Activated naive CD8-positive, alpha-beta T cell (primary cell): Measurements from ENCODE around the gene C19orf44.
A peak's percentile ranks its signal among the peaks of the same experiment; 100 is the strongest.

ENCODE experiments used
- H3K27ac Mint-ChIP-seq: one replicate; pipeline ENCODE4 v1.8.0; 2021; ENCODE audit warnings: mixed read lengths
- H3K27me3 Mint-ChIP-seq: one replicate; pipeline ENCODE4 v1.8.0; 2021; ENCODE audit warnings: mixed read lengths
- H3K36me3 Mint-ChIP-seq: one replicate; pipeline ENCODE4 v1.8.0; 2021; ENCODE audit warnings: mixed read lengths
- H3K4me1 Mint-ChIP-seq: one replicate; pipeline ENCODE4 v1.8.0; 2021; ENCODE audit warnings: low read depth, mixed read lengths
- H3K4me3 Mint-ChIP-seq: one replicate; pipeline ENCODE4 v1.8.0; 2021; ENCODE audit warnings: mild to moderate bottlenecking, mixed read lengths
- H3K9me3 Mint-ChIP-seq: one replicate; pipeline ENCODE4 v1.8.0; 2021; ENCODE audit warnings: low read depth, mixed read lengths

Gene C19orf44

GRCh38 chr19:16519230-16519687, 23.1 kb downstream of the C19orf44 start:
- no peaks in the 10 kb centered on the region for H3K9me3 Mint-ChIP-seq
- no peaks in the 10 kb centered on the region for H3K4me1 Mint-ChIP-seq
- H3K27me3 Mint-ChIP-seq = no peaks in the 10 kb centered on the region
- no peak overlapping the region for H3K4me3 Mint-ChIP-seq
- H3K36me3 Mint-ChIP-seq = no peaks in the 10 kb centered on the region
- no peak overlapping the region for H3K27ac Mint-ChIP-seq

- Mint-ChIP-seq H3K27ac (no peak overlapping the region), H3K4me3 (no peak overlapping the region), H3K36me3 (no peaks in the 10 kb centered on the region), H3K4me1 (no peaks in the 10 kb centered on the region), H3K27me3 (no peaks in the 10 kb centered on the region), H3K9me3 (no peaks in the 10 kb centered on the region)
Measured at GRCh38 chr19:16520074-16520973, 24.1 kb downstream of the C19orf44 start.

GRCh38 chr19:16520986-16521624, 24.9 kb downstream of the C19orf44 start:
- no peak overlapping the region for H3K4me3 Mint-ChIP-seq
- no peaks in the 10 kb centered on the region for H3K4me1 Mint-ChIP-seq
- H3K27me3 Mint-ChIP-seq = no peaks in the 10 kb centered on the region
- no peaks in the 10 kb centered on the region for H3K36me3 Mint-ChIP-seq
- H3K9me3 Mint-ChIP-seq = no peaks in the 10 kb centered on the region
- H3K27ac Mint-ChIP-seq = no peak overlapping the region

- no peaks in the 10 kb centered on the region for H3K4me1 Mint-ChIP-seq
- no peak overlapping the region for H3K27ac Mint-ChIP-seq
- H3K27me3 Mint-ChIP-seq = no peaks in the 10 kb centered on the region
- no peak overlapping the region for H3K4me3 Mint-ChIP-seq
- no peaks in the 10 kb centered on the region for H3K36me3 Mint-ChIP-seq
- H3K9me3 Mint-ChIP-seq = no peaks in the 10 kb centered on the region
Measured at GRCh38 chr19:16521715-16522289, 25.6 kb downstream of the C19orf44 start.

- H3K4me1 Mint-ChIP-seq = no peaks in the 10 kb centered on the region
- peak overlapping the region; percentile 22 for H3K27ac Mint-ChIP-seq
- no peak overlapping the region for H3K4me3 Mint-ChIP-seq
- no peaks in the 10 kb centered on the region for H3K9me3 Mint-ChIP-seq
- no peaks in the 10 kb centered on the region for H3K36me3 Mint-ChIP-seq
- H3K27me3 Mint-ChIP-seq = no peaks in the 10 kb centered on the region
Measured at GRCh38 chr19:16522559-16523377, 26.6 kb downstream of the C19orf44 start.

GRCh38 chr19:16524991-16525734, 29.0 kb downstream of the C19orf44 start:
- H3K36me3 Mint-ChIP-seq = no peaks in the 10 kb centered on the region
- no peaks in the 10 kb centered on the region for H3K27me3 Mint-ChIP-seq
- no peaks in the 10 kb centered on the region for H3K9me3 Mint-ChIP-seq
- H3K4me1 Mint-ChIP-seq = no peaks in the 10 kb centered on the region
- H3K27ac Mint-ChIP-seq = no peak overlapping the region
- H3K4me3 Mint-ChIP-seq = no peak overlapping the region

- Mint-ChIP-seq H3K9me3 (no peaks in the 10 kb centered on the region), H3K4me1 (no peaks in the 10 kb centered on the region), H3K27me3 (no peaks in the 10 kb centered on the region), H3K36me3 (no peaks in the 10 kb centered on the region), H3K4me3 (no peak overlapping the region), H3K27ac (no peak overlapping the region)
Measured at GRCh38 chr19:16525751-16526481, 29.7 kb downstream of the C19orf44 start.

- H3K36me3 Mint-ChIP-seq = no peaks in the 10 kb centered on the region
- H3K4me3 Mint-ChIP-seq = no peak overlapping the region
- no peak overlapping the region for H3K27ac Mint-ChIP-seq
- no peaks in the 10 kb centered on the region for H3K27me3 Mint-ChIP-seq
- no peaks in the 10 kb centered on the region for H3K4me1 Mint-ChIP-seq
- no peaks in the 10 kb centered on the region for H3K9me3 Mint-ChIP-seq
Measured at GRCh38 chr19:16527334-16527935, 31.2 kb downstream of the C19orf44 start.

- no peaks in the 10 kb centered on the region for H3K9me3 Mint-ChIP-seq
- no peak overlapping the region for H3K27ac Mint-ChIP-seq
- H3K36me3 Mint-ChIP-seq = no peaks in the 10 kb centered on the region
- no peaks in the 10 kb centered on the region for H3K27me3 Mint-ChIP-seq
- H3K4me1 Mint-ChIP-seq = no peaks in the 10 kb centered on the region
- no peak overlapping the region for H3K4me3 Mint-ChIP-seq
Measured at GRCh38 chr19:16527971-16528521, 31.9 kb downstream of the C19orf44 start.

- no peak overlapping the region for H3K4me3 Mint-ChIP-seq
- no peak overlapping the region for H3K27ac Mint-ChIP-seq
- no peaks in the 10 kb centered on the region for H3K36me3 Mint-ChIP-seq
- no peaks in the 10 kb centered on the region for H3K4me1 Mint-ChIP-seq
- no peaks in the 10 kb centered on the region for H3K9me3 Mint-ChIP-seq
- H3K27me3 Mint-ChIP-seq = no peaks in the 10 kb centered on the region
Measured at GRCh38 chr19:16529466-16530144, 33.4 kb downstream of the C19orf44 start.

GRCh38 chr19:16530540-16531379, 34.6 kb downstream of the C19orf44 start:
- Mint-ChIP-seq H3K9me3 (no peaks in the 10 kb centered on the region), H3K27ac (no peak overlapping the region), H3K4me3 (no peak overlapping the region), H3K27me3 (no peaks in the 10 kb centered on the region), H3K36me3 (no peaks in the 10 kb centered on the region), H3K4me1 (no peaks in the 10 kb centered on the region)

- H3K27me3 Mint-ChIP-seq = no peaks in the 10 kb centered on the region
- H3K4me3 Mint-ChIP-seq = no peak overlapping the region
- H3K36me3 Mint-ChIP-seq = no peaks in the 10 kb centered on the region
Measured at GRCh38 chr19:16531380-16531669, 35.1 kb downstream of the C19orf44 start.

More at GRCh38 chr19:16531380-16531669, 35.1 kb downstream of the C19orf44 start:
- Mint-ChIP-seq H3K27ac (no peak overlapping the region), H3K4me1 (no peaks in the 10 kb centered on the region), H3K9me3 (no peaks in the 10 kb centered on the region)
